Heart left ventricle (tissue), 13 donors: Measurements from ENCODE around the gene CAPN9.

ENCODE experiments used
- CTCF ChIP-seq, 12 donors: fragments of 200-600 bp; sonication (generic) in 4 of 12; IDR thresholded peaks; one replicate each; pipeline versions ENCODE4 v1.5.0 to v1.8.0; 2018 to 2022; ENCODE audit warnings: antibody characterized with exemption in 12 of 12, mild to moderate bottlenecking in 5 of 12
- POLR2A ChIP-seq, 2 donors: fragments of 450-650 bp; IDR thresholded peaks; one replicate each; pipeline ENCODE4 v1.6.1; 2017; ENCODE audit warnings: antibody characterized with exemption in 2 of 2, mild to moderate bottlenecking in 2 of 2, moderate library complexity in 2 of 2
- donor health status: ischemic (EF 13 %, LVEDD 7.1; RV severe dilation, severe dysfunction).
- donor health status: DM: no; HTN: yes; CAD: no.
- donor health status: DM: no; HTN: no; CAD: no.
- donor health status: ischemic (EF 25% LVEDD 6.9; RV normal size, moderate dysfunction).
- donor health status: ischemic (EF 25% LVEDD 5.7; RV mildly dilated, moderate dysfunction).
- donor health status: ischemic (EF 35%, LVEDD 5.7; RV mildly dilated, moderate dysfunction).
- donor health status: nonischemic (EF 11% LVEDD 7.7; RV severe dilation, severe dysfunction).
- donor health status: DM: yes; HTN: yes; CAD: no.
- donor health status: PGD.
- donor health status: ischemic (EF 29% LVEDD 5.4; RV normal size, mild dysfunction).
- donor health status: nonischemic (EF 23%, LVEDD 6.1; RV moderate dilation, normal function).

- TF ChIP-seq POLR2A (IDR thresholded peaks at IDR 0.05) (no peak), CTCF (IDR thresholded peaks at IDR 0.05) (no peak)
Measured at GRCh38 chr1:230771773-230772354, 24.7 kb downstream of the CAPN9 start.
